ENCODE results near the gene ADAMTS9.

GRCh38 chr3:64550745-64551144, 137.1 kb downstream of the ADAMTS9 start:
- TF ChIP-seq CTCF (IDR thresholded peaks at IDR 0.05; ENCODE audit: poor library complexity, severe bottlenecking) (no peak), TAF1 (IDR thresholded peaks at IDR 0.05; ENCODE audit: low read depth) (no peak), POLR2AphosphoS5 (IDR thresholded peaks at IDR 0.05) (no peak), EZH2 (IDR thresholded peaks at IDR 0.05; ENCODE audit: borderline replicate concordance, insufficient read depth, low read length, poor library complexity, severe bottlenecking) (no peak), EP300 (conservative IDR thresholded peaks at IDR 0.05; ENCODE audit: poor library complexity, severe bottlenecking) (no peak)
